ENCODE measurements around the gene ASPG.

The ASPG gene

DNA sequence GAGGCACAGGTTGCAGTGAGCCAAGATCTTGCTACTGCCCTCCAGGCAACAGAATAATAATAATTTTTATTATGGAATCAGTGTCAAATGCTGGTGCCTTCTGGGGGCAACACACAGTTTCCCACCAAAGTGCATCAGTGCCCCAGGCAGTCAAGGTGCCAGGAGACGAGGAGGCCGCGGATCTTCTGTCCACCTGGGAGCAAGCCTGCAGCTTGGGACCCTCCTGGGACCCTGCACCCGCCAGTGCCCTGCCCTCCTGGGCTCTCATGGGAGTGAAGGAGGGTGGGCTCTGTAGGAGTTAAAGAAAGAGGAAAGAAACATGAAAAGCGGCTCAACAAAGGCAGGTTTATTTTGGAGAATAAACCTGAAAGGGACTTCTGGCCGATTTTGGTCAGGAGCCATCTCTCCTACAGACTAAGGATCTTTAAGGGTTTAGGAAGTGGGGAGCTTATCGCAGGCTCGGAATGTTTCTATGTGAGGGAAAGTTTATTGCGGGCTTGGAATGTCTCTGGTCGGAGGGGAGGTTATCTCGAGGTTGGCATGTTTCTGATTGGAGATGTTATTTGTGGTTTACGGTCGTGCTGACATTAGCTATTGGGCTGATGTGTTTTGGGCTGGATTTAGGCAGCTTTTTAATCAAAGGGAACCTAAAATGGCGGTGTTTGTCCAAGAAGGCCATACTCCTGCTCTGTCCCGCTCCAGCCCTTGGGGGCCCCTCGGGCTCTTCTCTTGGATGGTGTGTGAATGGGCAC is 1.1 kb upstream of the ASPG start:
- no peak for DNase-seq (ENCODE audit: low read depth in 1 of 2, low spot score in 1 of 2)
- TF ChIP-seq GABPA (IDR thresholded peaks at IDR 0.05; ENCODE audit: low read depth), result no peak
- no peak overlapping the region for H3K27ac ChIP-seq (replicated peaks)
- no peak overlapping the region for H3K4me3 ChIP-seq (replicated peaks; ENCODE audit: insufficient read depth, low read length)
- H3K27me3 ChIP-seq (ENCODE audit: insufficient read depth, poor library complexity, severe bottlenecking), result no peaks in the 10 kb centered on the region

DNA sequence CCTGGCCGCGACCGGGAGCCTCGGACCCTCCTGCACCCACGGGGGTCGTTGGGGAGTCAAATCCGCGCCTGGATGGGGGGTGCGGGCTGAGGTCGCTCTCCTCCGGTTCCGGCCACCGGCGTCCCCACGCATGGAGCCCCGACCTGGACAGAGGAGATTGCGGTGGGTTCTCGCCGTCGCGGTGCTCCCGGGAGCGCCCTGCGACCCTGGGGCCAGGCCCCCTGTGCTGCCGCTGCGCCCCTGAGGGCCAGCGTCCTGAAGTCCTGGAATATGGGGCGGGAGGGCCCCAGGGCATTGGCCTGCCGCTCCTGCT is 345 bp downstream of the ASPG start:
- no peak overlapping the region for H3K4me3 ChIP-seq (replicated peaks; ENCODE audit: insufficient read depth, low read length)

DNA sequence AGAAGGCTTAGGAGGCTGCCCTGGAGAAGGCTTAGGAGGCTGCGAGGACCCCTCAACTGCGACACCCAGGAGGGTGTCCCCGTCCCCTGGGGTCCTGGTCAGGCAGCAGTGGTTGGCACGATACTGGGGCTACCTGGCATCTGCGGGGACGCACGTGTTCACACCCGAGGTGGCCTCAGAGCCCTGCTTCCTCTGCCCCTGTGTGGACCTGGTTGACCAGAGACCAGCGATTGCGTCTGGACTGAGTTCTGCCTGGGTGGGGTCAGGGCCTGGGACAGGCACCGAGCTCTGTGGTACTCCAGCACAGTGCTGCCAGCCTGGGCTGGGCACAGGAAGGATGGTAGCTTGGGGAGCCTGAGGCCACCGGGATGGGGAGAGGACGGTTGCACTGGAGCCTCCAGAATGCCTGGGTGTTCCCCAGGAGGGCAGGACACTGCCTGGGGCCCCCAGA is 735 bp downstream of the ASPG start:
- H3K27ac ChIP-seq (replicated peaks), result no peak overlapping the region
- DNase-seq (ENCODE audit: low read depth in 1 of 2, low spot score in 1 of 2), result no peak
- TF ChIP-seq GABPA (IDR thresholded peaks at IDR 0.05; ENCODE audit: low read depth) (no peak), SPI1 (IDR thresholded peaks at IDR 0.05; ENCODE audit: borderline replicate concordance, low read depth) (no peak), POLR2AphosphoS5 (IDR thresholded peaks at IDR 0.05; ENCODE audit: low read depth) (no peak)
- TF ChIP-seq, protein P1, sequence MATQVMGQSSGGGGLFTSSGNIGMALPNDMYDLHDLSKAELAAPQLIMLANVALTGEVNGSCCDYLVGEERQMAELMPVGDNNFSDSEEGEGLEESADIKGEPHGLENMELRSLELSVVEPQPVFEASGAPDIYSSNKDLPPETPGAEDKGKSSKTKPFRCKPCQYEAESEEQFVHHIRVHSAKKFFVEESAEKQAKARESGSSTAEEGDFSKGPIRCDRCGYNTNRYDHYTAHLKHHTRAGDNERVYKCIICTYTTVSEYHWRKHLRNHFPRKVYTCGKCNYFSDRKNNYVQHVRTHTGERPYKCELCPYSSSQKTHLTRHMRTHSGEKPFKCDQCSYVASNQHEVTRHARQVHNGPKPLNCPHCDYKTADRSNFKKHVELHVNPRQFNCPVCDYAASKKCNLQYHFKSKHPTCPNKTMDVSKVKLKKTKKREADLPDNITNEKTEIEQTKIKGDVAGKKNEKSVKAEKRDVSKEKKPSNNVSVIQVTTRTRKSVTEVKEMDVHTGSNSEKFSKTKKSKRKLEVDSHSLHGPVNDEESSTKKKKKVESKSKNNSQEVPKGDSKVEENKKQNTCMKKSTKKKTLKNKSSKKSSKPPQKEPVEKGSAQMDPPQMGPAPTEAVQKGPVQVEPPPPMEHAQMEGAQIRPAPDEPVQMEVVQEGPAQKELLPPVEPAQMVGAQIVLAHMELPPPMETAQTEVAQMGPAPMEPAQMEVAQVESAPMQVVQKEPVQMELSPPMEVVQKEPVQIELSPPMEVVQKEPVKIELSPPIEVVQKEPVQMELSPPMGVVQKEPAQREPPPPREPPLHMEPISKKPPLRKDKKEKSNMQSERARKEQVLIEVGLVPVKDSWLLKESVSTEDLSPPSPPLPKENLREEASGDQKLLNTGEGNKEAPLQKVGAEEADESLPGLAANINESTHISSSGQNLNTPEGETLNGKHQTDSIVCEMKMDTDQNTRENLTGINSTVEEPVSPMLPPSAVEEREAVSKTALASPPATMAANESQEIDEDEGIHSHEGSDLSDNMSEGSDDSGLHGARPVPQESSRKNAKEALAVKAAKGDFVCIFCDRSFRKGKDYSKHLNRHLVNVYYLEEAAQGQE (IDR thresholded peaks at IDR 0.05; ENCODE audit: insufficient replicate concordance, low read depth), result no peak
- TF ChIP-seq, protein P2, sequence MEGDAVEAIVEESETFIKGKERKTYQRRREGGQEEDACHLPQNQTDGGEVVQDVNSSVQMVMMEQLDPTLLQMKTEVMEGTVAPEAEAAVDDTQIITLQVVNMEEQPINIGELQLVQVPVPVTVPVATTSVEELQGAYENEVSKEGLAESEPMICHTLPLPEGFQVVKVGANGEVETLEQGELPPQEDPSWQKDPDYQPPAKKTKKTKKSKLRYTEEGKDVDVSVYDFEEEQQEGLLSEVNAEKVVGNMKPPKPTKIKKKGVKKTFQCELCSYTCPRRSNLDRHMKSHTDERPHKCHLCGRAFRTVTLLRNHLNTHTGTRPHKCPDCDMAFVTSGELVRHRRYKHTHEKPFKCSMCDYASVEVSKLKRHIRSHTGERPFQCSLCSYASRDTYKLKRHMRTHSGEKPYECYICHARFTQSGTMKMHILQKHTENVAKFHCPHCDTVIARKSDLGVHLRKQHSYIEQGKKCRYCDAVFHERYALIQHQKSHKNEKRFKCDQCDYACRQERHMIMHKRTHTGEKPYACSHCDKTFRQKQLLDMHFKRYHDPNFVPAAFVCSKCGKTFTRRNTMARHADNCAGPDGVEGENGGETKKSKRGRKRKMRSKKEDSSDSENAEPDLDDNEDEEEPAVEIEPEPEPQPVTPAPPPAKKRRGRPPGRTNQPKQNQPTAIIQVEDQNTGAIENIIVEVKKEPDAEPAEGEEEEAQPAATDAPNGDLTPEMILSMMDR (IDR thresholded peaks at IDR 0.05; ENCODE audit: insufficient read depth, low read length), result no peak
- no peak overlapping the region for H3K4me3 ChIP-seq (replicated peaks; ENCODE audit: insufficient read depth, low read length)
- H3K27me3 ChIP-seq (ENCODE audit: insufficient read depth, poor library complexity, severe bottlenecking), result no peaks in the 10 kb centered on the region

More for the DNA sequence above, 345 bp downstream of the ASPG start:
- DNase-seq (ENCODE audit: low read depth in 1 of 2, low spot score in 1 of 2), result no peak
- TF ChIP-seq, protein P1 (IDR thresholded peaks at IDR 0.05; ENCODE audit: insufficient replicate concordance, low read depth), result no peak
- no peak for TF ChIP-seq SPI1 (IDR thresholded peaks at IDR 0.05; ENCODE audit: borderline replicate concordance, low read depth)
- no peak for TF ChIP-seq GABPA (IDR thresholded peaks at IDR 0.05; ENCODE audit: low read depth)
- TF ChIP-seq, protein P2 (IDR thresholded peaks at IDR 0.05; ENCODE audit: insufficient read depth, low read length), result no peak
- no peak for TF ChIP-seq POLR2AphosphoS5 (IDR thresholded peaks at IDR 0.05; ENCODE audit: low read depth)
- H3K27ac ChIP-seq (replicated peaks), result no peak overlapping the region
- H3K27me3 ChIP-seq (ENCODE audit: insufficient read depth, poor library complexity, severe bottlenecking), result no peaks in the 10 kb centered on the region

DNA sequence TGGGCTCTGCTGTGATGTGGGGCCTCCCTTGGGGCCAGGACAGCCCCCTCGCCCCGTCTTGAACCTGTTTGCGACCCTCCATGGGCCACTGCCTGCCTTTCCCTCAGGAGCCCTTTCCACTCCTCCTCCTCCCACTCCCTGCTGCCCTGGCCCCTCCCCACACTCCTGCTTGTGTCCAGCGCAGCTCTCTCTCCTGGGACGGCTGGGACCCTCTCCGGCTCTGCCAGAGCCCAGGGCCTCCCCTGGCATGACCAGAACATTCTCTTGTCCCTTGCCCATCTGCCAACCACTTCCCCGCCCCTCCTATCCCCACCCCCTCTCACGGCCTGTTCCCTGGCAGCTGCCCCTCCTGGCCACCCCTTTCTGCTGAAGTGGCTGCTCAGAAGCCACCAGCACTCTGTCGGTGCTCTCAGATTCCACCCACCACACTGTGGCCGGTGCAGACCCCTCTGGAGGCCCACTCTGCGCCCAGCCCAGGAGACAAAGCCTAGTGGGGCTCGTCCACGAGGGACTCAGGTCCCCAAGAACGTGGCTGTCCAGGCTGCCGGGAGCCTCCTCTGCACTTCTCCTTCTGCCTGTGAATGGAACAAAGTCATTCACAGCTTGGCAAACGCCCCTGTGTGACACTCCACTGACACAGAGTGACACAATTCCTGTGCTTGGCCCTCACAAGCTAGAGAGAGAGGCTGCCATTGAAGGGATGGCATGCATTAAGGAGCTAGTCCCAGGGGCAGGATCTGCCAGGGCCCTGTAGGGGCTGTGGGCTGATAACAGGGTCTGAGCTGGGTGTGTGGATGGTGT is 1.4 kb downstream of the ASPG start:
- Histone ChIP-seq H3K27me3 (ENCODE audit: insufficient read depth, poor library complexity, severe bottlenecking) (no peaks in the 10 kb centered on the region), H3K4me3 (replicated peaks; ENCODE audit: insufficient read depth, low read length) (no peak overlapping the region), H3K27ac (replicated peaks) (no peak overlapping the region)
- TF ChIP-seq GABPA (IDR thresholded peaks at IDR 0.05; ENCODE audit: low read depth) (no peak), SPI1 (IDR thresholded peaks at IDR 0.05; ENCODE audit: borderline replicate concordance, low read depth) (no peak), POLR2AphosphoS5 (IDR thresholded peaks at IDR 0.05; ENCODE audit: low read depth) (no peak)
- TF ChIP-seq, protein P2 (IDR thresholded peaks at IDR 0.05; ENCODE audit: insufficient read depth, low read length), result no peak
- TF ChIP-seq, protein P1 (IDR thresholded peaks at IDR 0.05; ENCODE audit: insufficient replicate concordance, low read depth), result no peak
- DNase-seq (ENCODE audit: low read depth in 1 of 2, low spot score in 1 of 2), result no peak
